ENCODE measurements around the gene ADH5.

- TF ChIP-seq CTCF (IDR thresholded peaks at IDR 0.05; ENCODE audit: low read depth, low read length) (no peak), POLR2A (IDR thresholded peaks at IDR 0.05; ENCODE audit: extremely low read depth, insufficient read length) (no peak), MAX (IDR thresholded peaks at IDR 0.05; ENCODE audit: low read depth, low read length) (no peak), MYC (IDR thresholded peaks at IDR 0.05; ENCODE audit: low read depth, low read length) (no peak)
These were observed 10.3 kb downstream of the ADH5 start for GRCh38 chr4:99078336-99078735.

Measured in NB4 (cell line).